Spinal cord (tissue), 10 donors: Measurements from ENCODE around the gene MYRFL. TPM values are rescaled to one million over a fixed set of nuclear protein-coding genes. Genes with fewer than 3 reads are reported as not detected.

Source experiments
- DNase-seq, 6 donors: peaks; one replicate each; pipeline versions ENCODE4 v3.0.0 to v3.0.0-alpha.2; 2013 to 2015; ENCODE audit warnings: low spot score in 6 of 6, low read depth in 4 of 6
- H3K27ac ChIP-seq: one replicate; pipeline ENCODE4 v1.5.1; 2013; ENCODE audit warnings: low read depth, low read length, control low read depth
- H3K27me3 ChIP-seq: one replicate; pipeline ENCODE4 v1.6.1; 2013; ENCODE audit warnings: low read length; ENCODE audit not compliant: control insufficient read depth, insufficient read depth
- H3K36me3 ChIP-seq: one replicate; pipeline ENCODE4 v1.6.1; 2013; ENCODE audit warnings: low read length; ENCODE audit not compliant: control insufficient read depth, insufficient read depth
- H3K4me1 ChIP-seq: one replicate; pipeline ENCODE4 v1.6.1; 2013; ENCODE audit warnings: low read length; ENCODE audit not compliant: control insufficient read depth, insufficient read depth
- H3K4me3 ChIP-seq: one replicate; pipeline ENCODE4 v1.5.1; 2013; ENCODE audit warnings: low read depth, low read length, control low read depth
- H3K9me3 ChIP-seq: one replicate; pipeline ENCODE4 v1.6.1; 2013; ENCODE audit warnings: low read length; ENCODE audit not compliant: control insufficient read depth, insufficient read depth
- WGBS: methylation state at CpG from one replicate; pipeline ENCODE4 v1.1.5; 2013; ENCODE audit warnings: missing lambda C conversion rate; ENCODE audit not compliant: insufficient coverage; 5-methylcytosine and 5-hydroxymethylcytosine counted together
- polyA plus RNA-seq, 2 donors: library from polyadenylated mRNA; unstranded; fragments of 120-200 nt; gene quantifications; one replicate each; pipeline ENCODE4 v1.2.1, GENCODE V29; 2013; ENCODE audit not compliant: insufficient read length in 2 of 2
- total RNA-seq, 2 donors: library from RNA; depleted of rRNA in 1 of 2; stranded (reverse); fragments of 120-200 nt in 1 of 2; fragments of >200 nt in 1 of 2; gene quantifications; one replicate each; pipeline versions ENCODE4 v1.2.3 to v1.2.4, GENCODE V29; 2013 to 2014
- donor health status: healthy.

The MYRFL gene
- total and polyA plus RNA-seq, 4 donors, result 0.32 to 1.1 (median 0.51) TPM

- H3K4me1 ChIP-seq, result no peaks in the 10 kb centered on the region
- no peaks in the 10 kb centered on the region for H3K27me3 ChIP-seq
- H3K27ac ChIP-seq, result no peak overlapping the region
- 63% methylated on average over 4 of the region's 8 CpGs for WGBS
- no peak overlapping the region for H3K4me3 ChIP-seq
- peak in 2 of 6 donors; percentile 29 to 38 for DNase-seq
- H3K36me3 ChIP-seq, result no peaks in the 10 kb centered on the region
- no peaks in the 10 kb centered on the region for H3K9me3 ChIP-seq
These were observed 3.4 kb upstream of the MYRFL start for GRCh38 chr12:69821456-69822159.

GRCh38 chr12:69822201-69822860 is 2.7 kb upstream of the MYRFL start:
- Histone ChIP-seq H3K4me1 (no peaks in the 10 kb centered on the region), H3K36me3 (no peaks in the 10 kb centered on the region), H3K9me3 (no peaks in the 10 kb centered on the region), H3K27me3 (no peaks in the 10 kb centered on the region), H3K4me3 (no peak overlapping the region), H3K27ac (no peak overlapping the region)
- 88% methylated on average over 2 of the region's 3 CpGs for WGBS
- DNase-seq, result no peak

- Histone ChIP-seq H3K9me3 (no peaks in the 10 kb centered on the region), H3K27ac (no peak overlapping the region), H3K36me3 (no peaks in the 10 kb centered on the region), H3K4me1 (no peaks in the 10 kb centered on the region), H3K27me3 (no peaks in the 10 kb centered on the region), H3K4me3 (no peak overlapping the region)
- no peak for DNase-seq
These were observed 999 bp upstream of the MYRFL start for GRCh38 chr12:69824028-69824427.

DNA sequence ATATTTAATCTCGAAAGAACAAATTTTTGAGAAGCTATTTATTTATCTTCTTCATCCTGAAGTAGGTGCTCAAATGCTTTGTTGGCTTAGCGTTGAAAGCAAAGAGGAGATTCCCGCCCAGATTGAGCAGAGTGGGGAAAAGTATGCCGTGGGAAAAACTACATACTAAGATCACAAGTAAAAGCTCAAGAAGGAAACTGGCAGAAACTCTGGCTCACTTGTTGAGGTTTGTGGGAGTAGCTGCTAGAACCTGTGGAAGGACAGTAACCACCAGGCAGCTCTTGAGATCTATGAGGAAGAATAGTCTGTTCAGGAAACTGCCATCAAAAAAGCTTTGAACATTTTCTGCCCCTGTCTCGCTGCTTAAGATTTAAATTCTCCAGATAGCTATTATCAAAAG is 3.9 kb downstream of the MYRFL start:
- Histone ChIP-seq H3K27me3 (no peaks in the 10 kb centered on the region), H3K4me1 (no peaks in the 10 kb centered on the region), H3K4me3 (no peak overlapping the region), H3K27ac (no peak overlapping the region), H3K36me3 (no peaks in the 10 kb centered on the region), H3K9me3 (no peaks in the 10 kb centered on the region)
- no CpG with 5 or more reads among the region's 5 CpGs for WGBS
- DNase-seq, result no peak

DNA sequence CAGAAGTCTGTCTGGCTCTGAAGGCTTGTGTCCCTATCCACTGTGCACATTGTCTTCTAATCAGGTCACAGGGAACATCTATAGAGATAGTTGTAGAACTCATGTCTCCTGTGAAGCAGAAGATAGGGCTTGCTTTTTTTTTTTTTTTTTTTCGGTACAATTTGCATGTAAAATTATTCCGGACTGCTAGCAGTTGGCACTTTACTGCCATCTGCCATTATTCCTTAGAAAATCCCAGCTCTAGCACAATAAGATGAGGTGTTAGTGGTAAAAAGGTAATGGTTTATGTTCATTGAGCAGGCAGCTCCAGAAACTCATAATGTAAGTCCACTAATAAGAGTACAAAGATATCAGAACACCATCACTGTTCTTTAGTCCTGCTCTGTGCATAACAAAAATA is 8.7 kb downstream of the MYRFL start:
- Histone ChIP-seq H3K4me3 (no peak overlapping the region), H3K36me3 (no peaks in the 10 kb centered on the region), H3K27me3 (no peaks in the 10 kb centered on the region), H3K4me1 (no peaks in the 10 kb centered on the region), H3K27ac (no peak overlapping the region), H3K9me3 (no peaks in the 10 kb centered on the region)
- WGBS, result no CpG with 5 or more reads among the region's 2 CpGs
- peak in 1 of 6 donors; percentile 26 for DNase-seq

DNA sequence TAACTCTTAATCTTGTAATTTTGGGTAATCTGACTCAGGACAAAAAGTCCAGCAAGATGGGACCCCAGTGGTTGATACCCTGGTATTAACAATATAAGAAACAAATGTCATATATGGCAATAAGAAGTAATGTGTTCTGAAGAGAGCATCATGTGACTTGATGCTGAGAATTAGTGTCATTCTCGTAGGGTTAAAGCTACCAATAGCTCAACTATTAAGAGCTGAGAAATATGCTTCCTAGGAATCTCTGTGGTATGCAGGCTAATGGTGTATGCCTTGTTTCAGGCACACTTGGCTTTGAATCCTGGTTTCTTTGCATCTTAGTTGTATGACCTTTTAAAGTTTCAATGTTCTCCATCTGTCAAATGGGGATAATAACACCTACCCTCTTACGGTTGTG is 9.1 kb downstream of the MYRFL start:
- DNase-seq, result peak in 1 of 6 donors; percentile 7
- no peaks in the 10 kb centered on the region for H3K27me3 ChIP-seq
- WGBS, result no CpG with 5 or more reads among the region's 2 CpGs
- H3K36me3 ChIP-seq, result no peaks in the 10 kb centered on the region
- no peak overlapping the region for H3K4me3 ChIP-seq
- no peaks in the 10 kb centered on the region for H3K4me1 ChIP-seq
- no peaks in the 10 kb centered on the region for H3K9me3 ChIP-seq
- H3K27ac ChIP-seq, result no peak overlapping the region

DNA sequence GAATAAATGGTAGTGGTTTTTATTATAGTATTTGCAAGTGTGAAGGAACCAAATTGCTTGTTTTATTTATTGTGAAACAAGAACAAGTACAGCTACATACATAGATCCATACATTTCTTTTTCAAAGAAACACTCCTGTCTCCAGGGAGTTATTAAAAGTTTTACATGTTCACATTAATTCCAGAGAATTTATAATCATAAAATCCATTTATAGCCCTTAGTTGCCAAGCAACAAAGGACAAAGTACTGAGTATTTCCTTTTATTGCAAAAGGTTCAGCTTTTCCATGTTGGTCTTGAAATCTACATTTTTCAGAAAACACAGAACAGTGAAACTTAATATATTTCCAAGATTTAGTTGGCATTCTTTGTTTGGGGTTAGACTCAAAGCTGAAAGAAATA is 9.5 kb downstream of the MYRFL start:
- peak in 1 of 6 donors; percentile 15 for DNase-seq
- Histone ChIP-seq H3K9me3 (no peaks in the 10 kb centered on the region), H3K4me3 (no peak overlapping the region), H3K27me3 (no peaks in the 10 kb centered on the region), H3K27ac (no peak overlapping the region), H3K36me3 (no peaks in the 10 kb centered on the region), H3K4me1 (no peaks in the 10 kb centered on the region)

- Histone ChIP-seq H3K36me3 (no peaks in the 10 kb centered on the region), H3K27me3 (no peaks in the 10 kb centered on the region), H3K4me3 (no peak overlapping the region), H3K9me3 (no peaks in the 10 kb centered on the region), H3K4me1 (no peaks in the 10 kb centered on the region), H3K27ac (no peak overlapping the region)
- WGBS, result no CpG with 5 or more reads among the region's 3 CpGs
- DNase-seq, result no peak
These were observed 10.1 kb downstream of the MYRFL start for GRCh38 chr12:69835081-69835480.

- H3K27ac ChIP-seq, result no peak overlapping the region
These were observed 11.0 kb downstream of the MYRFL start for GRCh38 chr12:69836015-69836414.

GRCh38 chr12:69837191-69837590 is 12.2 kb downstream of the MYRFL start:
- Histone ChIP-seq H3K27me3 (no peaks in the 10 kb centered on the region), H3K9me3 (no peaks in the 10 kb centered on the region), H3K4me1 (no peaks in the 10 kb centered on the region), H3K27ac (no peak overlapping the region), H3K36me3 (no peaks in the 10 kb centered on the region), H3K4me3 (no peak overlapping the region)
- WGBS, result 100% methylated on average over 1 of the region's 4 CpGs
- no peak for DNase-seq

More at GRCh38 chr12:69836015-69836414, 11.0 kb downstream of the MYRFL start:
- no peaks in the 10 kb centered on the region for H3K4me1 ChIP-seq
- DNase-seq, result no peak
- H3K27me3 ChIP-seq, result no peaks in the 10 kb centered on the region
- H3K4me3 ChIP-seq, result no peak overlapping the region
- no peaks in the 10 kb centered on the region for H3K9me3 ChIP-seq
- 94% methylated on average over 12 of the region's 13 CpGs for WGBS
- H3K36me3 ChIP-seq, result no peaks in the 10 kb centered on the region
